Karpas-422 (cell line): Measurements from ENCODE around the gene CCPG1. TPM values are rescaled to one million over a fixed set of nuclear protein-coding genes. Genes with fewer than 3 reads are reported as not detected.

Experiments
- DNase-seq: peaks from one replicate; pipeline ENCODE4 v3.0.0-alpha.2; 2015
- H2AFZ ChIP-seq: fragments of 200-600 bp; sonication (generic); 2 replicates; pipeline ENCODE4 v1.6.1; 2014; ENCODE audit warnings: antibody characterized with exemption, low read length, mixed read lengths
- H3K27ac ChIP-seq: fragments of 200-600 bp; sonication (generic); 2 replicates; pipeline ENCODE4 v1.5.1; 2014; ENCODE audit warnings: mild to moderate bottlenecking, low read length, moderate library complexity
- H3K27me3 ChIP-seq: fragments of 200-600 bp; sonication (generic); 2 replicates; pipeline ENCODE4 v1.6.1; 2014; ENCODE audit warnings: low read length, mixed read lengths
- H3K36me3 ChIP-seq: fragments of 200-600 bp; sonication (generic); 2 replicates; pipeline ENCODE4 v1.6.1; 2014; ENCODE audit warnings: low read length, mixed read lengths; ENCODE audit not compliant: insufficient read depth
- H3K4me1 ChIP-seq: fragments of 200-600 bp; sonication (generic); 2 replicates; pipeline ENCODE4 v1.6.1; 2014; ENCODE audit warnings: mild to moderate bottlenecking, low read length, mixed read lengths
- H3K4me2 ChIP-seq: fragments of 200-600 bp; sonication (generic); 2 replicates; pipeline ENCODE4 v1.6.1; 2014; ENCODE audit warnings: low read length, low read depth, mild to moderate bottlenecking; ENCODE audit not compliant: poor library complexity, severe bottlenecking
- H3K4me3 ChIP-seq: fragments of 200-600 bp; sonication (generic); 2 replicates; pipeline ENCODE4 v1.5.1; 2014; ENCODE audit warnings: mild to moderate bottlenecking, antibody characterized with exemption, low read length, mixed read lengths
- H3K79me2 ChIP-seq: fragments of 200-600 bp; sonication (generic); 2 replicates; pipeline ENCODE4 v1.6.1; 2014; ENCODE audit warnings: mild to moderate bottlenecking, low read length, mixed read lengths
- H3K9ac ChIP-seq: fragments of 200-600 bp; sonication (generic); 2 replicates; pipeline ENCODE4 v1.6.0; 2014; ENCODE audit warnings: low read length
- H3K9me2 ChIP-seq: fragments of 200-600 bp; sonication (generic), shearing (Covaris generic); replicated peaks from 2 replicates; pipeline ENCODE4 v1.6.0; 2014; ENCODE audit warnings: mild to moderate bottlenecking, low read length, moderate library complexity; ENCODE audit not compliant: insufficient read depth
- H3K9me3 ChIP-seq: fragments of 300-700, 200-600 bp; sonication (generic); 2 replicates; pipeline ENCODE4 v1.6.1; 2014; ENCODE audit warnings: low read length, mixed read lengths
- H4K20me1 ChIP-seq: fragments of 200-600 bp; sonication (generic); 2 replicates; pipeline ENCODE4 v1.6.1; 2014; ENCODE audit warnings: mild to moderate bottlenecking, antibody characterized with exemption, low read length, low read depth; ENCODE audit not compliant: insufficient read depth
- total RNA-seq: library from RNA; depleted of rRNA; stranded (reverse); fragments of >200 nt; shearing (Covaris generic); gene quantifications from 2 replicates; pipeline ENCODE4 v1.2.3, GENCODE V29; 2014; ENCODE audit warnings: low replicate concordance; rRNA removed

Gene CCPG1
- total RNA-seq, 1 experiment from 2014 or later = 68.3 TPM

DNA sequence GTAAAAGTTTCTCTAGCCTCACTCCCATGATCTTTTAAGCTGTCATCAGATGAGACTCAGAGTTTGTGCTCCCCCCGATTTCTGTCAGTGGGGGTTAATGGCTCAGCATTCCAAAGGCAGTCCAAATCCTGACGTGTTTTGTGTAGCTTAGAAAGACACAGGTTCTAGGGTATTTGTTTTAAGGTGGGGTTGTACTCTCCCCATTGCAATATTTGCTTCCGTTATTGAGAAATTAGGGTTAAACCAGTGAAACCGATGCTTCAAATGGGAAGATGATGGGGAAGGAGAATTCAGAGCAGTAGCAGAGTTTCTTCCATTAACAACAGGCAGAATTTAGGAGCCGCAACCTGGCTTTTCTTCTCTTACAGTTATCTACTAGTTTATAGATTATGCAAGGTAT is 85.7 kb downstream of the CCPG1 start:
- peaks cover 49% of the 10 kb centered on the region for H3K4me1 ChIP-seq
- peaks cover 73% of the 10 kb centered on the region for H3K79me2 ChIP-seq
- H3K9me3 ChIP-seq = no peaks in the 10 kb centered on the region
- no peak overlapping the region for H3K27ac ChIP-seq
- no peak overlapping the region for H3K4me2 ChIP-seq
- H3K9me2 ChIP-seq = no peaks in the 10 kb centered on the region
- no peak overlapping the region for H2AFZ ChIP-seq
- no peak overlapping the region for H3K4me3 ChIP-seq
- no peak overlapping the region for H3K9ac ChIP-seq
- H4K20me1 ChIP-seq = no peaks in the 10 kb centered on the region
- H3K27me3 ChIP-seq = no peaks in the 10 kb centered on the region
- H3K36me3 ChIP-seq = peaks cover 4% of the 10 kb centered on the region; the same call in 1 of the 2 replicates
- no peak for DNase-seq

DNA sequence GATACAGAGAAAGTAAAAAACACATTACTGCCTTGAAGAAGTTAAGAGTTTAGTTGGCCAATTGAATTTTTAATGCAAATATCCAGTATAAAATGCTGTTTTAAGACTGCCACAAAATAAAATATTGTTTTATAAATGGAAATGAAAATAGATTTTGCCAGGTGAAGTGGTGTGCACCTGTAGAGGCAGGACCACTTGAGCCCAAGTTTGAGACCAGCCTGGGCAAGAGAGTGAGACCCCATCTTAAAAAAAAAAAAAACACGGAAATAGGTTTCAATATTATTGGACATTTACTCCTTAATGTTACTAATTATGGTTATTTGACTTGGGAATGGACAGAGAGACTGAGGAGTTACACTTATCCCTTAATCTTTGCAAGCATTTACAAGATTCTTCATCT is 87.2 kb downstream of the CCPG1 start:
- Histone ChIP-seq H3K9ac (no peak overlapping the region), H3K4me2 (peak overlapping the region; percentile 96)

DNA sequence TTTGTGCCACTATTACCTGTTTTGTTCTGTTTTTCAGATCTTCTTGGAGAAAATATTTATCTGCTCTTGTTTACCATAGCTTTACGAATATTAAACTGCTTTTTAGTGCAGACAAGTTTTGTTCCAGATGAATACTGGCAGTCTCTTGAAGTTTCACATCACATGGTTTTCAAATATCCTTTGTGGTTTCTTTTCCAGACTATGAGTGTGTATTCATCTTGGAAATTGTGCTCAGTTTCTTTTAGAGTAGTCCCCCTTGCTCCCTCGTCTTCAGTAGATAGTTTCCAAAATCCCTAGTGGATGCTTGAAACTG is 88.0 kb downstream of the CCPG1 start:
- peaks cover 51% of the 10 kb centered on the region for H3K4me1 ChIP-seq
- H3K27ac ChIP-seq = peak overlapping the region; percentile 83
- no peak for DNase-seq
- H3K9me2 ChIP-seq = no peaks in the 10 kb centered on the region
- H3K4me3 ChIP-seq = peak overlapping the region; percentile 94
- no peaks in the 10 kb centered on the region for H3K27me3 ChIP-seq
- peaks cover 9% of the 10 kb centered on the region; the same call in 1 of the 2 replicates for H3K36me3 ChIP-seq
- H3K9ac ChIP-seq = peak overlapping the region; percentile 95
- no peaks in the 10 kb centered on the region for H4K20me1 ChIP-seq
- no peaks in the 10 kb centered on the region for H3K9me3 ChIP-seq
- no peak overlapping the region for H2AFZ ChIP-seq
- H3K79me2 ChIP-seq = peaks cover 90% of the 10 kb centered on the region
- peak overlapping the region; percentile 96 for H3K4me2 ChIP-seq

More for the DNA sequence above, 87.2 kb downstream of the CCPG1 start:
- Histone ChIP-seq H2AFZ (no peak overlapping the region), H3K4me1 (peaks cover 56% of the 10 kb centered on the region), H3K36me3 (peaks cover 9% of the 10 kb centered on the region; the same call in 1 of the 2 replicates), H3K79me2 (peaks cover 86% of the 10 kb centered on the region), H3K27ac (peak overlapping the region; percentile 83), H3K4me3 (peak overlapping the region; percentile 94), H4K20me1 (no peaks in the 10 kb centered on the region), H3K27me3 (no peaks in the 10 kb centered on the region), H3K9me3 (no peaks in the 10 kb centered on the region), H3K9me2 (no peaks in the 10 kb centered on the region)
- no peak for DNase-seq

DNA sequence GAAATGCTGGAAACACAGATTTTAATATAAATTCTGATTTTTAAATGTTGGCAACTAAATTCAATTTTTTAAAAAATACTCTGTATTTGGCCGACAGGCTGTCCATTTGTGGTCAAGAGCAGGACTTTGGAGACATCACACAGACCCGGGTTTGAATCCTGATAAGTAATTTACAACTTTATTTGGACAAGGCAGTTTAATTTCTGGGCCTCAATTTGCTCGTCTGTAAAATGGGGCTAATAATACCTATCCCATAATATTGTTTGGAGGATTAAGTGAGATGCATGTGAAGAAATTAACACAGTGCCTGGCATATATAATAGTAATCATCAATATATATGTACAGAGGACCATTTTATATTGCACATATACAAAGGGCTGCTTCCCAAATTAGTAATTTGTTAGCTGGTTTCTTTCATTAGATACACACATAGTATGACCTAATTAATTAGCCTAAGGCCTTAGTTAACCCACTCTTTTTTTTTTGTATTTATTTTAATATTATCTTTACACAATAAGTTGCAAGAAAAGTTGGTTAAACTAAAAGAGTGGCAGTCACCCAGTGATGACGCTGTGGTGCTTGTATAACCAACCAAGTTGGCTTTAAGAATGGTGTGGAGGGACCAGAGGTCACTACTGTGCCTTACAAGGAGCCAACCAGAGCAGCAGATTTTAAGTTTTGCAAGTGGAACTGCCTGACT is 88.5 kb downstream of the CCPG1 start:
- Histone ChIP-seq H3K27me3 (no peaks in the 10 kb centered on the region), H4K20me1 (no peaks in the 10 kb centered on the region), H3K36me3 (peaks cover 9% of the 10 kb centered on the region; the same call in 1 of the 2 replicates), H3K9me3 (no peaks in the 10 kb centered on the region), H2AFZ (no peak overlapping the region), H3K4me3 (peak overlapping the region; percentile 94), H3K79me2 (peaks cover 90% of the 10 kb centered on the region), H3K9me2 (no peaks in the 10 kb centered on the region), H3K4me2 (peak overlapping the region; percentile 96), H3K27ac (peak overlapping the region; percentile 83), H3K4me1 (peaks cover 47% of the 10 kb centered on the region), H3K9ac (peak overlapping the region; percentile 95)
- DNase-seq = peak; percentile 79

DNA sequence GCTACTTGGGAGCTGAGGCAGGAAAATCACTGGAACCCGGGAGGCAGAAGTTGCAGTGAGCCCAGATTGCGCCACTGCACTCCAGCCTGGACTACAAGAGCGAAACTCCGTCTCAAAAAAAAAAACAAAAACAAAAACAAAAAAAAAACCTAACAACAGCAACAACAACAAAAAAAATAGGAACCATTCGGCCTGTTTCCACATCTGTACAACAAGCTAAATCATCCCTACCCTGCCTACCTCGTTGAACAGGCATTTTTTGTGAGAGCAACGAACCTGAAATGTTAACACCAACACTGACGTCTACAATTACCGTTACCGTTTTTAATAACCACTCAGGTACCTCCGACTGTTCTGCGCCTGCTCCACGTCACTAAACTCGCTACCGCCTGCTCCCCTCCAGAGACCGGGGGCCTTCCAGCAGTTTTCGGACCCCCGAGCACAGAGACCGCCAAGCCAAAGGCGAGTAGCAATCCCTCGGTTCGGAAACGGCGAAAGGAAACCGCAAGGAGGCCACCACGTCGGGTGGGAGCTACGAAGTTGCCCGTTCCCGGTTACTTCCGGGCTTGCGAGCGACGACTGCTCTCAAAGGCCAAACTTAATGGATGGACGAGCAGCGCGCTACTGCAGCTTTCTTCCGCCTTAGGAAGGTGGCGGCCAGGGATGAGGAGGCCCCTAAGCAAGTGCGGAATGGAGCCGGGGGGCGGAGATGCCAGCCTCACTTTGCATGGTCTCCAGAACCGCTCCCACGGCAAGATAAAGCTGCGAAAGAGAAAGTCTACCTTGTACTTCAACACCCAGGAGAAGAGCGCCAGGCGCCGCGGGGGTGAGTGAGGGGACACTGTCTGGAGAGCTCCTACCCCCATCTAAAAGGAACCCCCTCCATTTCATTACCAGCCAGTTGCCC is 89.3 kb downstream of the CCPG1 start, which contains the start of the genes PIGB and PIGBOS1:
Gene PIGB (plus strand): TSS at position 635 of the 907 bp plus-strand sequence. CDS start 29 bp downstream, at position 664.
Gene PIGBOS1 (minus strand): TSS at position 536 of the 907 bp plus-strand sequence. CDS start 1,331 bp downstream, outside the sequence.
- H3K79me2 ChIP-seq = peaks cover 89% of the 10 kb centered on the region

More for the DNA sequence above, 89.3 kb downstream of the CCPG1 start, which contains the start of the genes PIGB and PIGBOS1:
- peaks cover 40% of the 10 kb centered on the region for H3K4me1 ChIP-seq
- H3K4me3 ChIP-seq = peak within 1 kb of the TSS; percentile 94
- H3K27ac ChIP-seq = peak within 1 kb of the TSS; percentile 83
- no peaks in the 10 kb centered on the region for H4K20me1 ChIP-seq
- H3K4me2 ChIP-seq = peak within 1 kb of the TSS; percentile 96
- H3K9ac ChIP-seq = peak within 1 kb of the TSS; percentile 95
- H3K9me2 ChIP-seq = no peaks in the 10 kb centered on the region
- peak within 1 kb of the TSS; percentile 82; the same call in 1 of the 2 replicates for H2AFZ ChIP-seq
- H3K27me3 ChIP-seq = no peaks in the 10 kb centered on the region
- H3K9me3 ChIP-seq = no peaks in the 10 kb centered on the region
- DNase-seq = peak; percentile 96
- H3K36me3 ChIP-seq = peaks cover 5% of the 10 kb centered on the region; the same call in 1 of the 2 replicates

Other genes with a start within 250 kb of the CCPG1 start
- gene RSL24D1, start 211.4 kb downstream of the CCPG1 start, total RNA-seq = 123 and 235 TPM in 2 replicates
- 1.3 and 4.7 TPM in 2 replicates for gene RAB27A, start 118.5 kb downstream of the CCPG1 start, total RNA-seq
- gene PIGBOS1, start 89.2 kb downstream of the CCPG1 start, total RNA-seq = 17.1 and 18.2 TPM in 2 replicates
- 15.6 and 46.6 TPM in 2 replicates for gene PIGB, start 89.1 kb downstream of the CCPG1 start, total RNA-seq
- 6.9 and 12.4 TPM in 2 replicates for gene PIERCE2, start 136 bp upstream of the CCPG1 start, total RNA-seq
- 0.19 and 0.22 TPM in 2 replicates for gene DNAAF4, start 99.9 kb upstream of the CCPG1 start, total RNA-seq
- not detected in 2 replicates for gene PYGO1, start 180.0 kb upstream of the CCPG1 start, total RNA-seq